Osteocyte (in vitro differentiated cells): Measurements from ENCODE around the gene PSMB8. TPM values are rescaled to one million over a fixed set of nuclear protein-coding genes. Genes with fewer than 3 reads are reported as not detected.
"Not testable (repeated sequence)": the region's sequence is repeated elsewhere in the genome, so short reads cannot be mapped to it uniquely, and the experiment has no call there.

Source experiments
- DNase-seq: peaks from one replicate; pipeline ENCODE4 v3.0.0; 2021; ENCODE audit warnings: mixed read lengths; ENCODE audit not compliant: unreplicated experiment; ENCODE audit errors: extremely low spot score
- H3K27ac Mint-ChIP-seq: one replicate; pipeline ENCODE4 v1.8.0; 2021; ENCODE audit warnings: mild to moderate bottlenecking, mixed read lengths; ENCODE audit not compliant: unreplicated experiment
- H3K27me3 Mint-ChIP-seq: one replicate; pipeline ENCODE4 v1.8.0; 2021; ENCODE audit warnings: mixed read lengths; ENCODE audit not compliant: unreplicated experiment
- H3K36me3 Mint-ChIP-seq: one replicate; pipeline ENCODE4 v1.8.0; 2021; ENCODE audit warnings: mixed read lengths; ENCODE audit not compliant: unreplicated experiment
- H3K4me1 Mint-ChIP-seq: one replicate; pipeline ENCODE4 v1.8.0; 2021; ENCODE audit warnings: mixed read lengths; ENCODE audit not compliant: unreplicated experiment
- H3K4me3 Mint-ChIP-seq: one replicate; pipeline ENCODE4 v1.8.0; 2021; ENCODE audit warnings: mild to moderate bottlenecking, moderate library complexity, mixed read lengths; ENCODE audit not compliant: unreplicated experiment
- H3K9me3 Mint-ChIP-seq: one replicate; pipeline ENCODE4 v1.8.0; 2021; ENCODE audit warnings: mixed read lengths; ENCODE audit not compliant: unreplicated experiment
- CTCF ChIP-seq: fragments of 200-600 bp; sonication (generic); IDR thresholded peaks from 2 replicates; pipeline ENCODE4 v1.5.0; 2021; ENCODE audit warnings: antibody characterized with exemption, mild to moderate bottlenecking, moderate library complexity
- total RNA-seq: library from RNA; stranded (reverse); gene quantifications from 2 replicates; pipeline ENCODE4 v1.2.1, GENCODE V29; 2021

The PSMB8 gene
- total RNA-seq, 1 donor from 2014 or later, result 66.1 TPM

GRCh38 chr6:32814145-32814544 is 29.7 kb downstream of the PSMB8 start:
- Mint-ChIP-seq H3K4me1 (peaks cover 5% of the 10 kb centered on the region), H3K4me3 (no peak overlapping the region), H3K9me3 (no peaks in the 10 kb centered on the region), H3K27ac (no peak overlapping the region), H3K27me3 (peaks cover 57% of the 10 kb centered on the region), H3K36me3 (no peaks in the 10 kb centered on the region)
- no peak for DNase-seq
- TF ChIP-seq CTCF, result no peak

- Mint-ChIP-seq H3K27ac (no peak overlapping the region), H3K27me3 (peaks cover 56% of the 10 kb centered on the region), H3K36me3 (peaks cover 1% of the 10 kb centered on the region), H3K9me3 (no peaks in the 10 kb centered on the region), H3K4me1 (peaks cover 7% of the 10 kb centered on the region), H3K4me3 (no peak overlapping the region)
- no peak for TF ChIP-seq CTCF
- no peak for DNase-seq
These were observed 34.7 kb downstream of the PSMB8 start for GRCh38 chr6:32809171-32809570.

- no peak for TF ChIP-seq CTCF
- peaks cover 1% of the 10 kb centered on the region for H3K36me3 Mint-ChIP-seq
- DNase-seq, result no peak
- no peaks in the 10 kb centered on the region for H3K9me3 Mint-ChIP-seq
- no peak overlapping the region for H3K27ac Mint-ChIP-seq
- H3K27me3 Mint-ChIP-seq, result peaks cover 60% of the 10 kb centered on the region
- peaks cover 7% of the 10 kb centered on the region for H3K4me1 Mint-ChIP-seq
- no peak overlapping the region for H3K4me3 Mint-ChIP-seq
These were observed 36.7 kb downstream of the PSMB8 start for GRCh38 chr6:32807020-32807580.

- not testable (repeated sequence) for H3K27ac Mint-ChIP-seq, H3K9me3 Mint-ChIP-seq, H3K4me1 Mint-ChIP-seq, DNase-seq, H3K36me3 Mint-ChIP-seq, H3K4me3 Mint-ChIP-seq
- peaks cover 71% of the 10 kb centered on the region for H3K27me3 Mint-ChIP-seq
These were observed 38.4 kb downstream of the PSMB8 start for GRCh38 chr6:32805404-32805803.

- Mint-ChIP-seq H3K4me3 (no peak overlapping the region), H3K27me3 (peaks cover 71% of the 10 kb centered on the region), H3K4me1 (peaks cover 7% of the 10 kb centered on the region), H3K27ac (no peak overlapping the region), H3K36me3 (peaks cover 1% of the 10 kb centered on the region), H3K9me3 (peaks cover 6% of the 10 kb centered on the region)
- TF ChIP-seq CTCF, result no peak
- DNase-seq, result no peak
These were observed 40.4 kb downstream of the PSMB8 start for GRCh38 chr6:32803416-32803815.

GRCh38 chr6:32799740-32800139 is 44.1 kb downstream of the PSMB8 start:
- Mint-ChIP-seq H3K36me3 (no peaks in the 10 kb centered on the region), H3K27ac (no peak overlapping the region)

More at GRCh38 chr6:32799740-32800139, 44.1 kb downstream of the PSMB8 start:
- no peak for DNase-seq
- peaks cover 81% of the 10 kb centered on the region for H3K27me3 Mint-ChIP-seq
- peaks cover 6% of the 10 kb centered on the region for H3K9me3 Mint-ChIP-seq
- H3K4me1 Mint-ChIP-seq, result peaks cover 4% of the 10 kb centered on the region
- TF ChIP-seq CTCF, result no peak
- H3K4me3 Mint-ChIP-seq, result no peak overlapping the region
